Measurements from ENCODE around the gene MYO7A. TPM values are rescaled to one million over a fixed set of nuclear protein-coding genes. Genes with fewer than 3 reads are reported as not detected.
A peak's percentile ranks its signal among the peaks of the same experiment; 100 is the strongest.

Gene MYO7A
- total and polyA plus RNA-seq, 12 donors = 0.91 to 6.8 (median 2.8) TPM

GRCh38 chr11:77153276-77154185, 25.5 kb downstream of the MYO7A start:
- TF ChIP-seq CTCF (IDR thresholded peaks at IDR 0.05) = no peak
- no peak for DNase-seq
- no peaks in the 10 kb centered on the region for H3K9me3 ChIP-seq
- no peak overlapping the region for H3K27ac ChIP-seq
- no peak for ATAC-seq
- 88% methylated on average over 18 to 20 of the region's 20 CpGs for WGBS, 2 donors
- peaks cover 0 to 29% (median 21%) of the 10 kb centered on the region in 9 donors for H3K4me1 ChIP-seq
- H3K4me3 ChIP-seq = no peak overlapping the region
- no peaks in the 10 kb centered on the region for H3K36me3 ChIP-seq
- intact Hi-C loops (cut with DNase I) = no loop called here
- no peaks in the 10 kb centered on the region for H3K27me3 ChIP-seq

- intact Hi-C loops (cut with DNase I) = no loop called here
- 55 to 63% methylated on average over 9 to 10 of the region's 10 CpGs for WGBS, 2 donors
- Histone ChIP-seq H3K36me3 (no peaks in the 10 kb centered on the region), H3K27ac (peak overlapping the region in 2 of 10 donors; percentile 21 to 40), H3K4me1 (peaks cover 0 to 29% (median 21%) of the 10 kb centered on the region in 9 donors), H3K9me3 (no peaks in the 10 kb centered on the region), H3K27me3 (no peaks in the 10 kb centered on the region), H3K4me3 (no peak overlapping the region)
- ATAC-seq (peak; percentile 68 to 89 (median 80)), DNase-seq (peak; percentile 57 to 72)
- no peak for TF ChIP-seq CTCF (IDR thresholded peaks at IDR 0.05)
These were observed 26.5 kb downstream of the MYO7A start for GRCh38 chr11:77154381-77155081.

- peak in 1 of 8 donors; percentile 3 for ATAC-seq
- intact Hi-C loops (cut with DNase I) = no loop called here
- TF ChIP-seq CTCF (IDR thresholded peaks at IDR 0.05) = no peak
- H3K27ac ChIP-seq = no peak overlapping the region
- peaks cover 0 to 29% (median 21%) of the 10 kb centered on the region in 9 donors for H3K4me1 ChIP-seq
- no peak for DNase-seq
- no peaks in the 10 kb centered on the region for H3K36me3 ChIP-seq
- WGBS, 2 donors = 96 to 99% methylated on average over 3 of the region's 4 CpGs
- no peak overlapping the region for H3K4me3 ChIP-seq
- H3K27me3 ChIP-seq = no peaks in the 10 kb centered on the region
- no peaks in the 10 kb centered on the region for H3K9me3 ChIP-seq
These were observed 27.0 kb downstream of the MYO7A start for GRCh38 chr11:77155082-77155475.

GRCh38 chr11:77155556-77156130, 27.6 kb downstream of the MYO7A start:
- Histone ChIP-seq H3K27ac (no peak overlapping the region), H3K27me3 (no peaks in the 10 kb centered on the region), H3K4me3 (no peak overlapping the region), H3K9me3 (no peaks in the 10 kb centered on the region), H3K4me1 (peaks cover 0 to 29% (median 21%) of the 10 kb centered on the region in 9 donors), H3K36me3 (no peaks in the 10 kb centered on the region)
- DNase-seq = no peak
- 91% methylated on average over 13 of the region's 13 CpGs for WGBS, 2 donors
- intact Hi-C loops (cut with DNase I) = no loop called here
- ATAC-seq = no peak
- no peak for TF ChIP-seq CTCF (IDR thresholded peaks at IDR 0.05)
